Measurements from ENCODE around the gene ATP6V1F.

Gene ATP6V1F

GRCh38 chr7:128869138-128869943 lies 6.7 kb downstream of the ATP6V1F start:
- no peak for DNase-seq (ENCODE audit: low read depth)

DNA sequence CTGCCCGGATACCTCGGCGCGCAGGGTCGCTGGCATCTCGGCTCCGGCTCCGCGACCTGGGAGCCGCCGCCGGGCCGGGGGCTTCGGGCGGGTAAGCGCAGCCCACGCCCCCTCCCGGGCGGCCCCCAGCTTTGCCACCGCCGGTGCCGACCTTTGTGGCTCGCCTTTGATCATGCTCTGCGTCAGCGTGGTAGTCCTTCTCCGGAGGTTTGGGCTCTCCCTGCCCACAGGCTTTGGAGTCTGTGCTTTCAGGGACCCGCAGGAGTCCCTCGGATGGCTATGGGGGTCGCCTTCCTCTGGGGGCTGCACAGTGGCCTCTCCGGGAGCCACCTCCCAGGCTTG lies 7.3 kb downstream of the ATP6V1F start:
- no peak for DNase-seq (ENCODE audit: low read depth)

DNA sequence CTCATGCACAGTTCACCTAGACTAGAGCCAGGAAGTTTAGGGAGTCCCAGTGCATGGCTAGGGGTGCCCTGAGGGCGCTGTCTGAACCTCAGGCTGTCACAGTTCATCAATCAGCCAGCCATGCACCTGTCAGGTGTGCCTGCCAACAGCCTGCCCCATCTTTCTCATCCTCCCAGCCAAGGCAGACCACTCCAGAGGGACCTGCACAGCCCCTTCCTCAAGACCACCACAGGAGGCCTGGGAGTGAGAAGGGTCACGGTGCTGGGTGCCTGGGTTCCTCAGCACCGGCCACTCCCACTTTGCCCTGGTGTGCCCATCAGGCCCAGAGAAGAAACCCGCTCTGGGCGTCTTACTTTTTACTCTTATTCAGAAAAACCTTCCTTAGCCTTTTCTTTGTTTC lies 8.4 kb downstream of the ATP6V1F start:
- no peak for DNase-seq (ENCODE audit: low read depth)

- no peak for DNase-seq (ENCODE audit: low read depth)
Observed at GRCh38 chr7:128872394-128872824, 9.8 kb downstream of the ATP6V1F start.

DNA sequence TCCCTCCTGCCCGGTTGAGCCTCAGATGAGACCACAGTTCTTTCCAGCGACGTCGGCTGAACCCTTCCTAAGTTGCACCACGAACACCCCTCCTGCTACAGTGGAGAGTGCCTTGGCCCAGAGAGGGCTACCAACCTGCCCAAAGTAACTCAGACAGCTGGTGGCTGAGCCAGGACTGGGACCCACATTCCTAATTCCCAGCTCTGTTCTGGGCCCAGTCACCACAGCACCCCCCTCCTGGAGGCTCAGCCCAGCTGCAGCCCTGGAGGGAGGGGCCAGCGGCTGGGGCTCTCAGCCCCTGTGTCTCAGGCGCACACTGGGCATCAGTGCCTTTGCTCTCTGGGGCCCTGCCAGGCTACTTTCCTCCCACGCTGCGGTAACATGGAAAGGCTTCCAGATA lies 10.6 kb downstream of the ATP6V1F start:
- no peak for DNase-seq (ENCODE audit: low read depth)

- no peak for DNase-seq (ENCODE audit: low read depth)
Observed at GRCh38 chr7:128874140-128875031, 11.7 kb downstream of the ATP6V1F start.

DNA sequence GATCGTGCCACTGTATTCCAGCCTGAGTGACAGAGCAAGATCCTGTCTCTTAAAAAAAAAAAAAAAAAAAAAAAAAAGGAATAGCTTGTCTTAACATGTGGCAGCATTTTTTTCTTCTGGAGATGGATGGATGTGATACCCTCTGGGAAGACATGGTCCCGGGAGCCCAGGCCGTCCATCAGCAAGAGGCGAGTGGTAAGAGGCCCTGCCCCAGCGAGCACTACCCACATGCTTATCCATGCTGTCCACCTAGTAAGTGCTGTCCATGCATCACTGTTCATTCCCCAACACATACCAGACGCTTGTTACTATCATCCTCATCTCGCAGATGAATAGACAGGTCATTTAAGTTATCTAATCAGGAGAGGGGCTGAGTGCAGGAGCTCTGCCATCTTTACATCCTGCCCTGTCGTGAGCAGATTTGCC lies 12.9 kb downstream of the ATP6V1F start:
- DNase-seq (ENCODE audit: low read depth) = no peak

- no peak for DNase-seq (ENCODE audit: low read depth)
Observed at GRCh38 chr7:128876127-128876526, 13.5 kb downstream of the ATP6V1F start.

DNA sequence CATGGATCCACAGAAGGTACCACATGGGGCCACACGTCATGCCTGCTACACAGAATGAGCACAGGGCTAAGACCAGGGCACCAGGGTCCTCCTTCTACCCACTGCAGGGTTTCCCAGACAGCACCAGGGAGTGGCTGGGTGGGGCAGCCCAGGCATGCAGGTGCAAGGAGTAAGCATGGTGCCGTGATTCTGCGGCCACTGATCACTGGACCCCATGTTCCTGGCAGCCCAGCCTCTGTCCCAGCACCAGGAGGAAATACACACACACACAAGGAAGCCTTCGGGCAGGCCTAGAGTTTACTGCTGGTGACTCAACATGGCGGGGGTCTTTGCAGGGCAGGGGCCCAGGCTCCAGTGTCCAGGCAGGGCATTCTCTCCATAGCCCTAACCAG lies 13.9 kb downstream of the ATP6V1F start:
- no peak for DNase-seq (ENCODE audit: low read depth)

GRCh38 chr7:128876978-128877755 lies 14.5 kb downstream of the ATP6V1F start:
- DNase-seq (ENCODE audit: low read depth) = no peak

DNA sequence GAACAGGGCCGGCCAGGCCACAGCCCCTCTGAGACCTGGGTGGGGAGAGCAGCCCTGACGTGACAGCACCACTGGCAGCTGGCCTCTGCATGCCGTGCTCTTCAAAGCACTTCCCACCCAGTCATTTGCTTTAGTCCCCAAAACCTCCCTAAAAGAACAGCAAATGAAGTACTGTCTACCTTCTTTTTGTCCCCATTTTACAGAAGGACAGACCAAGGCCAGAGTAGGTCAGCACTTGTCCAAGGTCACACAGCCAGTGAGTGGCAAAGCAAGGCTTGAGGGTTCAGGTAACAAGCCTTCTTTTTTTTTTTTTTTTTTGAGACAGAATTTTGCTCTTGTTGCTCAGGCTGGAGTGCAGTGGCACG lies 15.1 kb downstream of the ATP6V1F start:
- no peak for DNase-seq (ENCODE audit: low read depth)

GRCh38 chr7:128878226-128879105 lies 15.8 kb downstream of the ATP6V1F start:
- no peak for DNase-seq (ENCODE audit: low read depth)

DNA sequence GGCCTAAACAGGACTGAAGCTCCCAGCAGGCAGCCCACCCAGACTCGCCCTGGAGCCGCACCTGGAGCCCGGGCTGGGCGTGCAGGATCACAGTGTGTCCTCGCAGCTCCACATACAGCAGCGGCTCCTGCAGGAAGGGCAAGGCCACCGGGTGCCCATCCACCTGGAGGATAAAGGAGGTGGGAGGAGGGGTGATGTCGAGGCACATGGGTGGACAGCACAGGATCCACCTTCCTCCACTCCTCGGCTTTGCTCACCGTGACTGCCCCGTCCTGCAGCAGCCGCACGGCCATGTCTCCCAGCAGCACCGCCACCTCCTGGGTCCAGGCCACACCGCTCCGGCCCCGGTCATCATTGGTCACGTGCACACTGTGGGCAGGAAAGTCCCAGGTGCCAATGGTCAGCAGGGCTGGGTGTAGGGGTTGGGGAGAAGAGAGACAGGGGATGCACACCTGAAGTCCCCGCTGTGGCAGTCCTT lies 16.8 kb downstream of the ATP6V1F start:
- DNase-seq (ENCODE audit: low read depth) = no peak

- no peak for DNase-seq (ENCODE audit: low read depth)
Observed at GRCh38 chr7:128879939-128880746, 17.5 kb downstream of the ATP6V1F start.

- DNase-seq (ENCODE audit: low read depth) = no peak
Observed at GRCh38 chr7:128880791-128881457, 18.3 kb downstream of the ATP6V1F start.

GRCh38 chr7:128881458-128882125 lies 18.9 kb downstream of the ATP6V1F start:
- DNase-seq (ENCODE audit: low read depth) = no peak

DNA sequence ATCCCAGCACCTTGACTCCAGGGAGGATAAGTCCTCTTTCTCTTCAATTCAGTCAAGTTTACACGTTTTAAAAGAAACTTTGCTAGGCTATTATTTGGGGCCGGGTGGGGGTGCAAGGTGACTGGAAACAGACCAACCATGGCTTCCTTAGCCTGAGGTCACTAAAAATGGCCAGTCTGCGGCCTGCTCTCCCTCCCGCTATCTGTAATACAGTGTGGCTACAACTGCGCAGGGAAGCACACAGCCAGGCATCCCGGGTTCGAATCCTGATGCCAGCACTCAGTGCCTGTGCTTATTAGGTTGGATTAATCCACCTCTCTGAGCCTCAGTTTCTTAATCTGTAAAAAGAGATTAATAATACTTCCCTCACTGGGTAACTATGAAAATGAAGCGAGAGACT lies 19.5 kb downstream of the ATP6V1F start:
- DNase-seq (ENCODE audit: low read depth) = no peak

- DNase-seq (ENCODE audit: low read depth) = no peak
Observed at GRCh38 chr7:128883622-128884448, 21.2 kb downstream of the ATP6V1F start.

Data from HS-27A (cell line).